HUES64 (cell line): ENCODE data around the gene CNTNAP3.
A peak's percentile ranks its signal among the peaks of the same experiment; 100 is the strongest.
"Not testable (repeated sequence)": the region's sequence is repeated elsewhere in the genome, so short reads cannot be mapped to it uniquely, and the experiment has no call there.

Source experiments
- H3K27ac ChIP-seq: 2 replicates; pipeline ENCODE4 v1.7.0; 2013; ENCODE audit warnings: low read depth, low read length, inconsistent platforms
- H3K27me3 ChIP-seq: 2 replicates; pipeline ENCODE4 v1.6.1; 2013; ENCODE audit warnings: mild to moderate bottlenecking, low read length; ENCODE audit not compliant: insufficient read depth
- H3K36me3 ChIP-seq: 2 replicates; pipeline ENCODE4 v1.6.1; 2013; ENCODE audit warnings: mild to moderate bottlenecking, low read length; ENCODE audit not compliant: insufficient read depth
- H3K4me1 ChIP-seq: 2 replicates; pipeline ENCODE4 v1.6.1; 2013; ENCODE audit warnings: mild to moderate bottlenecking, low read length, moderate library complexity; ENCODE audit not compliant: insufficient read depth
- H3K4me3 ChIP-seq: 2 replicates; pipeline ENCODE4 v1.5.1; 2013; ENCODE audit warnings: mild to moderate bottlenecking, low read length, moderate library complexity
- H3K9ac ChIP-seq: 2 replicates; pipeline ENCODE4 v1.6.1; 2013; ENCODE audit warnings: mild to moderate bottlenecking, low read depth, low read length
- H3K9me3 ChIP-seq: 2 replicates; pipeline ENCODE4 v1.6.1; 2013; ENCODE audit warnings: low read depth, low read length; ENCODE audit not compliant: insufficient read depth
- WGBS: fragments of 150-250, 120-280 bp; methylation state at CpG from one replicate; pipeline ENCODE4 v1.1.7; 2013; ENCODE audit warnings: missing lambda C conversion rate; 5-methylcytosine and 5-hydroxymethylcytosine counted together

The CNTNAP3 gene

GRCh38 chr9:39157714-39158113 is 130.3 kb downstream of the CNTNAP3 start:
- H3K27ac ChIP-seq, H3K36me3 ChIP-seq, H3K4me1 ChIP-seq, H3K9ac ChIP-seq, H3K27me3 ChIP-seq, H3K4me3 ChIP-seq, H3K9me3 ChIP-seq: not testable (repeated sequence)
- no CpG with 5 or more reads among the region's 3 CpGs for WGBS

- not testable (repeated sequence) for H3K27ac ChIP-seq, H3K36me3 ChIP-seq, H3K9me3 ChIP-seq, H3K4me3 ChIP-seq, H3K4me1 ChIP-seq, H3K27me3 ChIP-seq, H3K9ac ChIP-seq
- WGBS = 97% methylated on average over 46 of the region's 51 CpGs
Measured at GRCh38 chr9:39132826-39133552, 155.0 kb downstream of the CNTNAP3 start.

- H3K27ac ChIP-seq, H3K36me3 ChIP-seq, H3K9me3 ChIP-seq, H3K4me1 ChIP-seq, H3K4me3 ChIP-seq, H3K27me3 ChIP-seq, H3K9ac ChIP-seq: not testable (repeated sequence)
- WGBS = no CpG with 5 or more reads among the region's 2 CpGs
Measured at GRCh38 chr9:39121401-39121800, 166.6 kb downstream of the CNTNAP3 start.

- not testable (repeated sequence) for H3K9ac ChIP-seq, H3K4me3 ChIP-seq, H3K9me3 ChIP-seq, H3K27ac ChIP-seq, H3K27me3 ChIP-seq, H3K36me3 ChIP-seq, H3K4me1 ChIP-seq
Measured at GRCh38 chr9:39111746-39112145, 176.2 kb downstream of the CNTNAP3 start.

- Histone ChIP-seq H3K4me3 (no peak overlapping the region), H3K9me3 (no peaks in the 10 kb centered on the region), H3K9ac (no peak overlapping the region), H3K4me1 (no peaks in the 10 kb centered on the region), H3K36me3 (peaks cover 8% of the 10 kb centered on the region; the same call in 1 of the 2 replicates), H3K27ac (no peak overlapping the region), H3K27me3 (no peaks in the 10 kb centered on the region)
- WGBS = 95% methylated on average over 9 of the region's 9 CpGs
Measured at GRCh38 chr9:39108145-39108544, 179.8 kb downstream of the CNTNAP3 start.

- not testable (repeated sequence) for H3K36me3 ChIP-seq, H3K9ac ChIP-seq, H3K4me1 ChIP-seq, H3K27me3 ChIP-seq, H3K4me3 ChIP-seq, H3K9me3 ChIP-seq, H3K27ac ChIP-seq
- WGBS = 91% methylated on average over 1 of the region's 1 CpG
Measured at GRCh38 chr9:39097208-39097607, 190.8 kb downstream of the CNTNAP3 start.

GRCh38 chr9:39085311-39085710 is 202.7 kb downstream of the CNTNAP3 start:
- H3K27me3 ChIP-seq, H3K4me1 ChIP-seq, H3K4me3 ChIP-seq, H3K9ac ChIP-seq, H3K9me3 ChIP-seq, H3K27ac ChIP-seq: not testable (repeated sequence)
- 100% methylated on average over 5 of the region's 5 CpGs for WGBS
- peaks cover 24% of the 10 kb centered on the region; the same call in 1 of the 2 replicates for H3K36me3 ChIP-seq

- not testable (repeated sequence) for H3K27ac ChIP-seq, H3K4me3 ChIP-seq, H3K9me3 ChIP-seq, H3K27me3 ChIP-seq, H3K4me1 ChIP-seq, H3K9ac ChIP-seq
- 87% methylated on average over 3 of the region's 4 CpGs for whole genome bisulfite sequencing
- peaks cover 24% of the 10 kb centered on the region; the same call in 1 of the 2 replicates for H3K36me3 ChIP-seq
Measured at GRCh38 chr9:39082574-39082973, 205.4 kb downstream of the CNTNAP3 start.

- H3K27me3 ChIP-seq = not testable (repeated sequence)
- WGBS = 79% methylated on average over 2 of the region's 3 CpGs
Measured at GRCh38 chr9:39080081-39080480, 207.9 kb downstream of the CNTNAP3 start.

GRCh38 chr9:39078621-39079256 is 209.2 kb downstream of the CNTNAP3 start:
- H3K9me3 ChIP-seq, H3K27me3 ChIP-seq, H3K27ac ChIP-seq, H3K4me1 ChIP-seq, H3K36me3 ChIP-seq, H3K9ac ChIP-seq: not testable (repeated sequence)
- H3K4me3 ChIP-seq = peak overlapping the region; percentile 42
- WGBS = 84% methylated on average over 43 of the region's 49 CpGs

More at GRCh38 chr9:39080081-39080480, 207.9 kb downstream of the CNTNAP3 start:
- H3K9me3 ChIP-seq, H3K36me3 ChIP-seq, H3K9ac ChIP-seq, H3K27ac ChIP-seq, H3K4me3 ChIP-seq, H3K4me1 ChIP-seq: not testable (repeated sequence)

- H3K36me3 ChIP-seq, H3K27ac ChIP-seq, H3K4me1 ChIP-seq, H3K9ac ChIP-seq, H3K27me3 ChIP-seq, H3K4me3 ChIP-seq, H3K9me3 ChIP-seq: not testable (repeated sequence)
- WGBS = 87% methylated on average over 6 of the region's 8 CpGs
Measured at GRCh38 chr9:39073537-39073936, 214.4 kb downstream of the CNTNAP3 start.

- not testable (repeated sequence) for H3K4me1 ChIP-seq, H3K9ac ChIP-seq
- 96% methylated on average over 4 of the region's 5 CpGs for WGBS
Measured at GRCh38 chr9:39067683-39068082, 220.3 kb downstream of the CNTNAP3 start.

More at GRCh38 chr9:39067683-39068082, 220.3 kb downstream of the CNTNAP3 start:
- not testable (repeated sequence) for H3K4me3 ChIP-seq, H3K27me3 ChIP-seq, H3K27ac ChIP-seq, H3K9me3 ChIP-seq, H3K36me3 ChIP-seq
